ENCODE data around the gene FGD2.

FGD2 gene

DNA sequence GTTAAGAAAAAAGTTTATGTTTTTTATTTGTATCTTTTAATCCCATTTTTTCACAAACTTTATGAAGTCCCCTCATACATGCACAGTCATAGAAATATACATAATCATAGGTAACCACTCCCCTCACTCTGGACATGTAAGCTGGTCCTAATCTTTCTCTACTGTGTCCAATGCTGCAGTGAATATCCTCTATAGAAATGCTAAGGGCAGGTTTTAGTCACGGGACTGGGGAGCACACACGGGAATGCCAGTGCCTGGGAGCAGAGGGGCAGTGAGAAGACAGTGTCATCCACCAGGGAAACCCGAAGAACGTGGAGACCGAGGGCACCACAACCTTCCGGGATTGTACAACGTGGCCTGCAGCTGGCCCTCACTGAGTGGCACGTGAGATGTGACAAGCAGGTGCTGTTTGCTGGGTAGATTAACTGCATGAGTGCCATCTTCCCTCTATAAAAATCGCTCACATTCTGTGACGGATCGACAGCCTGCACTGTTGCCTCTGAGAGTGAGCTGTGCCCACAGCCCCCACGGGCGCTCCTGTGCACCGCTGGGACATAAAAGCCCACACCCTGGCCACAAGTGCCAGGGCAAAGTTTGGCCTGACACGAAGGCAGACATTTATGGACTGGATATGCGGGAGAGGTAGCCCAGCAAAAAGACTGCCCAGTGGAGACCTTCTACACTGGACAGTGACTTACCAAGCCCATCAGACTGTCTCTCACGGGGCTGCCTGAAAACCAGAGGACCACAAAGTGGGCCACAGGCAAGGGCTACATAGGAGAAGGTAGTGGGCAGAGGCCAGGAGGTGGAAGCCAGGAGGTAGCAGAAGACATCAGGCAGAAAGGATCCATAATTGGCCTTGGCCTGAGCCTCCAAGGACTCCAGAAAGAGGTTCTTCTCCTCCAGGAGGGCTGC lies 63.2 kb downstream of the FGD2 start:
- no peak for DNase-seq

DNA sequence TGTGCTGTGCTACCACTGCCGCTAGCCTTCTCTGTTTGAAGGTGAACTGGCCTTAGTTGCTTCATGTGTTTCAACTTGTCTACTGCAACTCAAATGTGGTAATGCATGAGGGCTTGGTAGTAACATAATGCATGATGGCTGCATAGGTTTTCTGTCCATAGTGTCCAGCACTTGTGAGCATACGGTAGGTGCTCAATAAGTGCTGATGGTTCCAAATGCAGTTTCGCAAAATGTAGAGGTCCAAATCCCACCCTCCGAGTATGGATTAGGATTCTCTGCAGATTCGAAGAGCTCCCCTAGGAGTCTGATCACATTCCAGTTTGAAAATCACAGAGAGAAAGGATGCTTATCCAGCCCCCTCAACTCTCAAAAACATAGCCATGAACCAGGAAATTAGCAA lies 64.2 kb downstream of the FGD2 start:
- no peak for DNase-seq

- no peak for DNase-seq
Observed at GRCh38 chr6:37072526-37072925, 67.1 kb downstream of the FGD2 start.

DNA sequence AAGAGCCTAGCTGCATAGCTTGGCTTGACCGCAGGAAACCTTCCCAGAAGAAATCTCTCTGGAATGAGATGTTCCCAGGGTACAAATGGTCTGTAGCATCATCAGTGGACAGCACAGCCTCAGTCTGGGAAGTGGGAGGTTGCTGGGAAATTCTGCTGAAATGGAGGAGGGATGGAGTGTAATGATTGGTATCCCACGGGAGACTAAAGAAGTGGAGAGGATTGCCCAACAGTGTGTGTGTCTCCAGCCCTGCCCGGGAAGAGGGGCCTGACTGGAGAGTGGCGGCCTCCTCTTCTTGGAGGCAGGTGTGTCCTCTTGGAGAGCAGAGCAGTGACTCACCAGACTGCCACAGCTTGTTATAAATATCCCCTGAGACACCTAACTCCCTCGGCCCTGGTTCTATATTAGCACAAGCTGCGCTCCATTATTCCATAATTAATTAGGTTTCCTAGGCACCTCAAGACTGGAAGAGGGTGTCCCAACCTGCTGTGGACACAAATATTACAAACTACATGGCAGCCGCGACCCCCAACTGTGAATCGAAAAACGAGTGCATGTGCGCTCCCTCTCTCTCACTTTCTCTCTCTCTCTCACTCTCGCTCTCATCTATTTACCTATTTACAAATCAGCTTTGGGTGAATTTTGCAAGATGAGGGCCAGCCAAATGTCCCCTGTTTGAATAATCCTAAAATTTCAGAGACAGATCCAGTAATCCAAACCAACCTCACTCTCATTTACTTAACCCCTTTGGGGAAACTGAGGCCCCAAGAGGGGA lies 68.8 kb downstream of the FGD2 start:
- no peak for DNase-seq

DNA sequence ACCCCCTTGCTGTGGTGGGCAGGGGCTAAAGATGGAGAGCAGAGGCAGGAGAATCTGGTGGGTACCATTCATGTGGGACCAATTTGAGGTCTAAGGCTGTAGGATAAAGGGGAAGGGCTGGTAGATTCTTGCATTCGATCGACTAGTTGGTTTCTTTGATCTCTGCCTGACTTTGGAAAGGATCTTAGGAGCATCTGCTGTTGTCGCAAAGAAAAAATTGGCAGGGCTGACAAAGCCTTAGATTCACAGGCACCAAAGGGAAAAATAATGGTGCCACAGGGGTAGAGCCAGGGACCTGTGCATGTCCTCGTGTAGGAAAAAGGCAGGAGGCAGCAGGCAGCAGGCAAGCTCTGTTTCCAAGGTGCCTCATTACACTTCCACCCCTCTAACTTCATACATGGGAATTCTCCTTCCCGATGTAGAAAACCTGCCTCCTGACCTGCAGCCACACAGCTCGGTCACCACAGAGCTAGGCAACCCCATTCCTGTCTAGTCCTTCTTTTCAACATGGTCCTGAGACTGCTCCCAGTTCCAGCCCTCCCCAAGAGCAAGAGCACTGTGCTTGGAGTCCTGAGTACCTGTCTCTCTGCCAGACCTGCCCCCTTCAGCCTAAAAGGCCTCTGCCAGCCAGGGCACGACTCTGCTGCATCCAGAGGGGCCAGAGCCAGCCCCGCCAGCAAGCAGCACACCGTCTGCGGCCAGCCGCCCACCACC lies 71.9 kb downstream of the FGD2 start:
- no peak for DNase-seq

- DNase-seq, result no peak
Observed at GRCh38 chr6:37077905-37078296, 72.4 kb downstream of the FGD2 start.
